Stomach (tissue), 4 donors: ENCODE data around the gene KIF21A.

Source experiments
- POLR2A ChIP-seq, 4 donors: fragments of 450-650 bp; IDR thresholded peaks; one replicate each; pipeline ENCODE4 v1.6.1; 2016; ENCODE audit warnings: antibody characterized with exemption in 4 of 4, control low read depth in 2 of 4, mild to moderate bottlenecking in 1 of 4, moderate library complexity in 1 of 4
- POLR2AphosphoS5 ChIP-seq, 3 donors: sonication (generic); formaldehyde crosslinking; IDR thresholded peaks; one replicate each; pipeline ENCODE4 v1.6.1; 2016; ENCODE audit warnings: antibody characterized with exemption in 3 of 3
- TF ChIP-seq, protein P1 (sequence below), 7 experiments: fragments of 450-650 bp in 4 of 7; fragments of 200-600 bp in 3 of 7; sonication (generic) in 3 of 7; IDR thresholded peaks; one replicate each; pipeline ENCODE4 v1.5.1; 2016 to 2019; ENCODE audit warnings: antibody characterized with exemption in 7 of 7, control low read depth in 2 of 7, mild to moderate bottlenecking in 1 of 7

DNA sequence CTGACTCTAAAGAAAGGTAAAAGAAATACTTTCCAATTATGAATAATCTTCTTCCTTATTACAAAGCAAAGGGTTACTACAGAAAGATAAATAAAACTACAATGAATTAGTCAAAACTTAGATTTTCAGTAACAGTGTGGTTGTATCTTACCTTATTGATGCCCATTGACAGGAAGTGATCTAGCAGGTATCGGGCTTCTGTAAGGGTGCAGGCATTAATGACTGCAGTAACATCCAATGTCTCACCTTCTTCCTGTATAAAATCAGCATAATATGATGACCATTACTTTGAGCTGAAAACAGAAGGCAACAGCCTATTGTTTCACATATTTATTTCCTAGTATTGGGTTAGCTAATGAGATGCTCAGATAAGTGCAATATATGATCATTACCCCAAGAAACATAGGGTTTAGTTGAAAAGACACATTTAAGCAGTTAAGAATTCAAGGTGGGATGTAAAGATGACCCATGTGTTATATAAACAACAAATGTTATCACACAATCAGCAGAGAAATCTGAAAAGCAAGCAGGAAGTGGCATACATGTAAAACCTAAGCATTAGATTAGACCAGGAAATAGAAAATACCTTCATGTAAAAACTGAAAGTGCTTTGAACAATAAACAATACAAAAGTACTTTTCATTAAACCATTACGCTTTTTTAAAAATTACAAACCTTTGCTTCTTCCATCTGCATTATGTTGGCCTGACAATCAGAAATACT lies 111.2 kb downstream of the KIF21A start:
- TF ChIP-seq POLR2A (IDR thresholded peaks at IDR 0.05) (no peak), POLR2AphosphoS5 (IDR thresholded peaks at IDR 0.05) (no peak)
- TF ChIP-seq, protein P1, sequence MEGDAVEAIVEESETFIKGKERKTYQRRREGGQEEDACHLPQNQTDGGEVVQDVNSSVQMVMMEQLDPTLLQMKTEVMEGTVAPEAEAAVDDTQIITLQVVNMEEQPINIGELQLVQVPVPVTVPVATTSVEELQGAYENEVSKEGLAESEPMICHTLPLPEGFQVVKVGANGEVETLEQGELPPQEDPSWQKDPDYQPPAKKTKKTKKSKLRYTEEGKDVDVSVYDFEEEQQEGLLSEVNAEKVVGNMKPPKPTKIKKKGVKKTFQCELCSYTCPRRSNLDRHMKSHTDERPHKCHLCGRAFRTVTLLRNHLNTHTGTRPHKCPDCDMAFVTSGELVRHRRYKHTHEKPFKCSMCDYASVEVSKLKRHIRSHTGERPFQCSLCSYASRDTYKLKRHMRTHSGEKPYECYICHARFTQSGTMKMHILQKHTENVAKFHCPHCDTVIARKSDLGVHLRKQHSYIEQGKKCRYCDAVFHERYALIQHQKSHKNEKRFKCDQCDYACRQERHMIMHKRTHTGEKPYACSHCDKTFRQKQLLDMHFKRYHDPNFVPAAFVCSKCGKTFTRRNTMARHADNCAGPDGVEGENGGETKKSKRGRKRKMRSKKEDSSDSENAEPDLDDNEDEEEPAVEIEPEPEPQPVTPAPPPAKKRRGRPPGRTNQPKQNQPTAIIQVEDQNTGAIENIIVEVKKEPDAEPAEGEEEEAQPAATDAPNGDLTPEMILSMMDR (IDR thresholded peaks at IDR 0.05): no peak
